ENCODE results near the gene FFAR4.
A peak's percentile ranks its signal among the peaks of the same experiment; 100 is the strongest.
"Not testable (repeated sequence)": the region's sequence is repeated elsewhere in the genome, so short reads cannot be mapped to it uniquely, and the experiment has no call there.

The FFAR4 gene

GRCh38 chr10:93566435-93567276, at the start of gene FFAR4:
Gene FFAR4 (plus strand): TSS chr10:93566665. CDS start chr10:93566721, 56 bp downstream.
- H3K4me3 ChIP-seq (ENCODE audit: control insufficient read depth, low read depth, low read length), result no peak within 1 kb of the TSS
- DNase-seq (ENCODE audit: low read depth), result no peak
- TF ChIP-seq, protein P1, sequence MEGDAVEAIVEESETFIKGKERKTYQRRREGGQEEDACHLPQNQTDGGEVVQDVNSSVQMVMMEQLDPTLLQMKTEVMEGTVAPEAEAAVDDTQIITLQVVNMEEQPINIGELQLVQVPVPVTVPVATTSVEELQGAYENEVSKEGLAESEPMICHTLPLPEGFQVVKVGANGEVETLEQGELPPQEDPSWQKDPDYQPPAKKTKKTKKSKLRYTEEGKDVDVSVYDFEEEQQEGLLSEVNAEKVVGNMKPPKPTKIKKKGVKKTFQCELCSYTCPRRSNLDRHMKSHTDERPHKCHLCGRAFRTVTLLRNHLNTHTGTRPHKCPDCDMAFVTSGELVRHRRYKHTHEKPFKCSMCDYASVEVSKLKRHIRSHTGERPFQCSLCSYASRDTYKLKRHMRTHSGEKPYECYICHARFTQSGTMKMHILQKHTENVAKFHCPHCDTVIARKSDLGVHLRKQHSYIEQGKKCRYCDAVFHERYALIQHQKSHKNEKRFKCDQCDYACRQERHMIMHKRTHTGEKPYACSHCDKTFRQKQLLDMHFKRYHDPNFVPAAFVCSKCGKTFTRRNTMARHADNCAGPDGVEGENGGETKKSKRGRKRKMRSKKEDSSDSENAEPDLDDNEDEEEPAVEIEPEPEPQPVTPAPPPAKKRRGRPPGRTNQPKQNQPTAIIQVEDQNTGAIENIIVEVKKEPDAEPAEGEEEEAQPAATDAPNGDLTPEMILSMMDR (conservative IDR thresholded peaks at IDR 0.05; ENCODE audit: control insufficient read depth, insufficient read depth, low read depth, low read length), result no peak

DNA sequence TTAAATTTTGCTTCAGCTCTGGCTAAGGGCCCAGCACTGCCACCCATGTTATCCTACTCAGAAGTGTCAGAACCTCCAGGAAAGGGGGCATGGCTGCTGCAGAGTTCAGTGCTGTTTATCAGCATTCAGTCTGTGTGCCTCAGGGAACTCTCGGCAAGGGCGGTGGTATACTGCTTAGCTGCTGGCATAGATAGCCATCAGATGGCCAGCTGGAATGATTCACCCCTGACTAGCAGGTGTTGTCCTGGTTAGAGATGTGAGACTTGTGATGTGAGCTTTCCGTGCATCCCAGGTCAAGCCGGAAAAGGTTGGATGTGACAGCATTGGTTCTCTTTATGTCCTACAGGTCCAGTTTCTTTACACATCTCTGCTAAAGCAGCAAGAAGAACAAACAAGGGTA, 47.9 kb upstream of the FFAR4 start:
- TF ChIP-seq, protein P1 (conservative IDR thresholded peaks at IDR 0.05; ENCODE audit: control insufficient read depth, insufficient read depth, low read depth, low read length), result no peak
- H3K4me3 ChIP-seq (ENCODE audit: control insufficient read depth, low read depth, low read length), result no peak overlapping the region
- DNase-seq (ENCODE audit: low read depth), result no peak

DNA sequence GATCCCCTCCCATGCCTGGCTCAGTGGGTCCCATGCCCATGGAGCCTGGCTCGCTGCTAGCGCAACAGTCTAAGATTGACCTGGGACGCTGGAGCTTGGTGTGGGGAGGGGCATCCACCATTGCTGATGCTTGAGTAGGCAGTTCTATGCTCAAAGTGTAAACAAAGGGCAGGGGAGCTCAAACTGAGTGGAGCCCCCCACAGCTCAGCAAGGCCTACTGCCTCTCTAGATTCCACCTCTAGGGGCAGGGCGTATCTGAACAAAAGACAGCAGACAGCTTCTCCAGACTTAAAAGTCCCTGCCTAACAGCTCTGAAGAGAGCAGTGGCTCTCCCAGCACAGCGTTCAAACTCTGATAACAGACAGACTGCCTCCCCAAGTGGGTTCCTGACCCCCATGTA, 31.2 kb upstream of the FFAR4 start:
- TF ChIP-seq, protein P1 (conservative IDR thresholded peaks at IDR 0.05; ENCODE audit: control insufficient read depth, insufficient read depth, low read depth, low read length), result no peak
- H3K4me3 ChIP-seq (ENCODE audit: control insufficient read depth, low read depth, low read length), result no peak overlapping the region
- no peak for DNase-seq (ENCODE audit: low read depth)

DNA sequence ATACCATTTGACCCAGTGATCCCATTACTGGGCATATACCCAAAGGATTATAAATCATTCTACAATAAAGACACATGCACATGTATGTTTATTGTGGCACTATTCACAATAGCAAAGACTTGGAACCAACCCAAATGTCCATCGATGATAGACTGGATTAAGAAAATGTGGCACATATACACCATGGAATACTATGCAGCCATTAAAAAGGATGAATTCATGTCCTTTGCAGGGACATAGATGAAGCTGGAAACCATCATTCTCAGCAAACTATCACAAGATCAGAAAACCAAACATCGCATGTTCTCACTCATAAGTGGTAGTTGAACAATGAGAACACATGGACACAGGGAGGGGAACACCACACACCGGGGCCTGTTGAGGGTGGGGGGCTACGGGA, 25.6 kb upstream of the FFAR4 start:
- DNase-seq (ENCODE audit: low read depth); H3K4me3 ChIP-seq (ENCODE audit: control insufficient read depth, low read depth, low read length): not testable (repeated sequence)

DNA sequence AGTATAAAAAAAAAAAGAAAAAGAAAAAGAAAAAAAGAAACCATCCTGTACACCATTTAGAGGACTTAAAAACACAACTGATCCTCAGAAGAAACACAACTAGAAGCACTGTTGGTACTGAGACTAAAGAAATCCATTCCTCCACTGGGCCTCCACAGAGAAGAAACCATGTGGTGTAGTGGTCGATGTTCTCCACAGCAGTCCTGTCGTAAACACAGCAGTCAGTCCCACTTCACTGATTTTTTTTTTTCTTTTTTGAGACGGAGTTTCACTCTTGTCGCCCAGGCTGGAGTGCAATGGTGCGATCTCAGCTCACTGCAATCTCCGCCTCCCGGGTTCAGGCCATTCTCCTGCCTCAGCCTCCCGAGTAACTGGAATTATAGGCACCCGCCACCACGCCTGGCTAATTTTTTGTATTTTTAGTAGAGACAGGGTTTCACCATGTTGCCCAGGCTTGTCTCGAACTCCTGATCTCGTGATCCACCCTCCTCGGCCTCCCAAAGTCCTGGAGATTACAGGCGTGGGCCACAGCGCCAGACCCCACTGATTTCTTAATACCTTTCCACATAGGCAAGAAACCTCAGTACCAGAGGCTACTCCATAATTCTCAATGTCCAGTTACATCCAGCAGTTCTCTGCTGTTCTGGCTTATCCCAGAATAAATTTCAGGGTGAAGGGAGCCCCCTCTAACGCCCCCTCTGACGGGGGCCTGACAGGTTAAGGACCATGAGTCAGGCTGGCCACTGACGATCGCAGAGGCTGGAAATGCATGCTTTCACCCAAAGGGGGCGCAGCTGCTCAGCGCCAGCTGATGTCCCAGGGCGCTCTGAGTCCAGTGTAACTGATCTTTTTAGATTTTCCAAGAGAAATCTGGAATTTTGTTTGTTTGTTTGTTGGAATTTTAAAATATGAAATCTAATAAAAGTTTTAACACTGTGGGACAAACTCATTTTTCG, 24.8 kb upstream of the FFAR4 start:
- peak; percentile 53 for DNase-seq (ENCODE audit: low read depth)
- TF ChIP-seq, protein P1 (conservative IDR thresholded peaks at IDR 0.05; ENCODE audit: control insufficient read depth, insufficient read depth, low read depth, low read length), result peak; percentile 93
- H3K4me3 ChIP-seq (ENCODE audit: control insufficient read depth, low read depth, low read length), result peak overlapping the region; percentile 12

- H3K4me3 ChIP-seq (ENCODE audit: control insufficient read depth, low read depth, low read length), result peak overlapping the region; percentile 12
- peak; percentile 34 for DNase-seq (ENCODE audit: low read depth)
- TF ChIP-seq, protein P1 (conservative IDR thresholded peaks at IDR 0.05; ENCODE audit: control insufficient read depth, insufficient read depth, low read depth, low read length), result no peak
These were observed 24.1 kb upstream of the FFAR4 start for GRCh38 chr10:93542358-93542791.

DNA sequence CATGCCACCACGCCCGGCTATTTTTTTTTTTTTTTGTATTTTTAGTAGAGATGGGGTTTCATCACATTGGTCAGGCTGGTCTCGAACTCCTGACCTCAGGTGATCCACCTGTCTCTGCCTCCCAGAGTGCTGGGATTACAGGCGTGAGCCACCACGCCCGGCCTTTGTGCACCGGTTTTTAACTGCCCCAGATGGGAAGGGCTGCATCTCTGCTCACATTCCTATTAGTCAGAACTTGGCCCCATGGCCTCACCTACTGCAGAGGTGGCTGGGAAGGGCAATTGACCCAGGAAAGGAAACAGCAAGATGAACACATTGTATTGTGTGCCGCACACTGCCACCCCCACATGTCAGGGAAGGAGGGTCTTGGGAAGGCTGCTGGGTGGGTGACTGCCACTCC, 19.5 kb upstream of the FFAR4 start:
- H3K4me3 ChIP-seq (ENCODE audit: control insufficient read depth, low read depth, low read length); DNase-seq (ENCODE audit: low read depth): not testable (repeated sequence)
